CD4-positive, alpha-beta T cell treated with Interleukin-10 for 1 hour (primary cell): ENCODE data around the gene CEL.
"Not testable (repeated sequence)": the region's sequence is repeated elsewhere in the genome, so short reads cannot be mapped to it uniquely, and the experiment has no call there.

ENCODE experiments used
- DNase-seq: peaks from one replicate; pipeline ENCODE4 v3.0.0-alpha.2; 2020

CEL gene

DNA sequence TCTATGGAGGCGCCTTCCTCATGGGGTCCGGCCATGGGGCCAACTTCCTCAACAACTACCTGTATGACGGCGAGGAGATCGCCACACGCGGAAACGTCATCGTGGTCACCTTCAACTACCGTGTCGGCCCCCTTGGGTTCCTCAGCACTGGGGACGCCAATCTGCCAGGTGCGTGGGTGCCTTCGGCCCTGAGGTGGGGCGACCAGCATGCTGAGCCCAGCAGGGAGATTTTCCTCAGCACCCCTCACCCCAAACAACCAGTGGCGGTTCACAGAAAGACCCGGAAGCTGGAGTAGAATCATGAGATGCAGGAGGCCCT lies 3.2 kb downstream of the CEL start:
- DNase-seq: no peak

- no peak for DNase-seq
Measured at GRCh38 chr9:133066181-133066983, 4.6 kb downstream of the CEL start.

DNA sequence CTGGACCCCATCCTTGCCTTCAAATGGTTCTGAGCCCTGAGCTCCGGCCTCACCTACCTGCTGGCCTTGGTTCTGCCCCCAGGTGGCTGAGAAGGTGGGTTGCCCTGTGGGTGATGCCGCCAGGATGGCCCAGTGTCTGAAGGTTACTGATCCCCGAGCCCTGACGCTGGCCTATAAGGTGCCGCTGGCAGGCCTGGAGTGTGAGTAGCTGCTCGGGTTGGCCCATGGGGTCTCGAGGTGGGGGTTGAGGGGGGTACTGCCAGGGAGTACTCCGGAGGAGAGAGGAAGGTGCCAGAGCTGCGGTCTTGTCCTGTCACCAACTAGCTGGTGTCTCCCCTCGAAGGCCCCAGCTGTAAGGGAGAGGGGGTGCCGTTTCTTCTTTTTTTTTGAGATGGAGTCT lies 5.2 kb downstream of the CEL start:
- DNase-seq: no peak

DNA sequence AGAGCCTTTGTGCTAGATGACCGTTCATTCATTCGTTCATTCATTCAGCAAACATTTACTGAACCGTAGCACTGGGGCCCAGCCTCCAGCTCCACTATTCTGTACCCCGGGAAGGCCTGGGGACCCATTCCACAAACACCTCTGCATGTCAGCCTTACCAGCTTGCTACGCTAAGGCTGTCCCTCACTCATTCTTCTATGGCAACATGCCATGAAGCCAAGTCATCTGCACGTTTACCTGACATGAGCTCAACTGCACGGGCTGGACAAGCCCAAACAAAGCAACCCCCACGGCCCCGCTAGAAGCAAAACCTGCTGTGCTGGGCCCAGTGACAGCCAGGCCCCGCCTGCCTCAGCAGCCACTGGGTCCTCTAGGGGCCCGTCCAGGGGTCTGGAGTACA lies 6.0 kb downstream of the CEL start:
- no peak for DNase-seq

- DNase-seq: not testable (repeated sequence)
Measured at GRCh38 chr9:133068431-133068830, 6.7 kb downstream of the CEL start.

DNA sequence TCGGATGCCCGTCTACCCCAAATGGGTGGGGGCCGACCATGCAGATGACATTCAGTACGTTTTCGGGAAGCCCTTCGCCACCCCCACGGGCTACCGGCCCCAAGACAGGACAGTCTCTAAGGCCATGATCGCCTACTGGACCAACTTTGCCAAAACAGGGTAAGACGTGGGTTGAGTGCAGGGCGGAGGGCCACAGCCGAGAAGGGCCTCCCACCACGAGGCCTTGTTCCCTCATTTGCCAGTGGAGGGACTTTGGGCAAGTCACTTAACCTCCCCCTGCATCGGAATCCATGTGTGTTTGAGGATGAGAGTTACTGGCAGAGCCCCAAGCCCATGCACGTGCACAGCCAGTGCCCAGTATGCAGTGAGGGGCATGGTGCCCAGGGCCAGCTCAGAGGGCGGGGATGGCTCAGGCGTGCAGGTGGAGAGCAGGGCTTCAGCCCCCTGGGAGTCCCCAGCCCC lies 8.8 kb downstream of the CEL start:
- DNase-seq: not testable (repeated sequence)

DNA sequence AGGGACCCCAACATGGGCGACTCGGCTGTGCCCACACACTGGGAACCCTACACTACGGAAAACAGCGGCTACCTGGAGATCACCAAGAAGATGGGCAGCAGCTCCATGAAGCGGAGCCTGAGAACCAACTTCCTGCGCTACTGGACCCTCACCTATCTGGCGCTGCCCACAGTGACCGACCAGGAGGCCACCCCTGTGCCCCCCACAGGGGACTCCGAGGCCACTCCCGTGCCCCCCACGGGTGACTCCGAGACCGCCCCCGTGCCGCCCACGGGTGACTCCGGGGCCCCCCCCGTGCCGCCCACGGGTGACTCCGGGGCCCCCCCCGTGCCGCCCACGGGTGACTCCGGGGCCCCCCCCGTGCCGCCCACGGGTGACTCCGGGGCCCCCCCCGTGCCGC lies 9.2 kb downstream of the CEL start:
- DNase-seq: not testable (repeated sequence)

DNA sequence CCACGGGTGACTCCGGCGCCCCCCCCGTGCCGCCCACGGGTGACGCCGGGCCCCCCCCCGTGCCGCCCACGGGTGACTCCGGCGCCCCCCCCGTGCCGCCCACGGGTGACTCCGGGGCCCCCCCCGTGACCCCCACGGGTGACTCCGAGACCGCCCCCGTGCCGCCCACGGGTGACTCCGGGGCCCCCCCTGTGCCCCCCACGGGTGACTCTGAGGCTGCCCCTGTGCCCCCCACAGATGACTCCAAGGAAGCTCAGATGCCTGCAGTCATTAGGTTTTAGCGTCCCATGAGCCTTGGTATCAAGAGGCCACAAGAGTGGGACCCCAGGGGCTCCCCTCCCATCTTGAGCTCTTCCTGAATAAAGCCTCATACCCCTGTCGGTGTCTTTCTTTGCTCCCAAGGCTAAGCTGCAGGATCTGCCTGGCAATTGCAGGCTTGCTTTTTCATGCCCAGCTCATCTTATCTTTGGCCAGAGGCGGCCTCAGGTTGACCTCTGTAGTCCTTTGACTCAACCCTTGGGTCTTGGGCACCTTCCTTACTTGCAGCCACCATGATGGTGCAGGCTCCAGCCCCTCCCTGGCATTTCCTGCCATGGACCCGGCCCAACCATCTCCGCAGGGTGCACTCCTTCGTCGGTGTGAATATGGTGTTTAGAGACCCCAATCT lies 9.8 kb downstream of the CEL start:
- no peak for DNase-seq

GRCh38 chr9:133072210-133072609 lies 10.4 kb downstream of the CEL start:
- DNase-seq: not testable (repeated sequence)

GRCh38 chr9:133073086-133074014 lies 11.6 kb downstream of the CEL start:
- no peak for DNase-seq

DNA sequence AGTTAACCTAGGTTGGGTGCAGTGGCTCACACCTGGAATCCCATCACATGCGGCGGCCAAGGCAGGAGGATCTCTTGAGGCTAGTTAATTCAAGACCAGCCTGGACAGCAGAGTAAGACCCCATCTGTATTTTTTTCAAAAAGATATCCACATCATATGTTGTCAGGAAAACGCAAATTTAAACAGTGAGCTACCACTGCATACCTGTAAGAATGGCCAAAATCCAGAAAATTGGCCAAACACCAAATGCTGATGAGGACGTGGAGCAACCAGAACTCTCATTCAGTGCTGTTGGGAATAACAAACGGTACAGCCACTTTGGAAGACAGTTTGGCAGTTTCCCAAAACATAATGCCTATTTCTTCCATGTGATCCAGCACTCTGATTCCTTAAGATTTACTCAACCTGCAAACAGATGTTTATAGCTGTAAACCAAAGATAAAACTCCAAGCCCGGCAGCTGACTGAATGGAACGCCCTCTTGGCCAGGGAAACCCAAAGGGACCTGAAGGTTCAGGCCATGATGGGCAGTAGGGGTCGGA lies 12.4 kb downstream of the CEL start:
- no peak for DNase-seq

GRCh38 chr9:133075925-133076630 lies 14.3 kb downstream of the CEL start:
- DNase-seq: no peak

GRCh38 chr9:133076691-133077090 lies 14.9 kb downstream of the CEL start:
- no peak for DNase-seq

DNA sequence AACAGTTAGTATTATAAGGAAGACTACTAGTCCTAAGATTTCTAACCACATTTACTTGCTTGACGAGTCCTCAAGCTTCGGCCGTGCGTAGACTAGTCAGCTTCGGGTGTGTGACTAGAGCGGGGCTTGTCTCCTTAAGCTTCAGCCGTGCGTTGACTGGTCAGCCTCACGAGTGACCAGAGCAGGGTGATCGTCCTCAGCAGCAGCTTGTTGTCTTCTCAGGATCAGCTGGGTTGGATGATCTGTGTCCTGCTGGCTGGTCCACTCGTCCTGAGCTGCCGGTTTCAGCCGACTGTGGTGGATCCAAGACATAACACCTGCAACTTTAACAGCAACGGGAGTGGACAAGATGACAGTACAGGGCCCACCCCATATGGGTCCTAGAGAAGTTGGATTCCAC lies 16.7 kb downstream of the CEL start:
- DNase-seq: no peak

DNA sequence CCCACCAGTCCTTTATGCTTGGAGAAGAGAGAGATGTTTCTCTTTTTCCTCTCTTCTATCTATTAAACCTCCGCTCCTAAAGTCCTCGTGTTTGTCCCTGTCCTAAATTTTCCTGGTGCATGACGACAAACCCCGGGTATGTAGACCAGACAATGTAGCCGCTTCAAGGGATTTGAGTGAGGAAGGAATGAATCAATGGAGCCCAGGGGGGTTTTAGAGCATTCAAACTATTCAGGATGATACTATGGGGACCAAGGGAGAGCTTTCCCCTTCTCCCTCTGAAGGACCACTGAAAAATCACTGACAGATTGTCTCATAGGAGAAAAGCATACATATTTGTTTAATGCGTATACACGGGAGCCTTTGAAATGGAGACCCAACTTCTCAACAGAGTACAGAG lies 18.4 kb downstream of the CEL start:
- no peak for DNase-seq

DNA sequence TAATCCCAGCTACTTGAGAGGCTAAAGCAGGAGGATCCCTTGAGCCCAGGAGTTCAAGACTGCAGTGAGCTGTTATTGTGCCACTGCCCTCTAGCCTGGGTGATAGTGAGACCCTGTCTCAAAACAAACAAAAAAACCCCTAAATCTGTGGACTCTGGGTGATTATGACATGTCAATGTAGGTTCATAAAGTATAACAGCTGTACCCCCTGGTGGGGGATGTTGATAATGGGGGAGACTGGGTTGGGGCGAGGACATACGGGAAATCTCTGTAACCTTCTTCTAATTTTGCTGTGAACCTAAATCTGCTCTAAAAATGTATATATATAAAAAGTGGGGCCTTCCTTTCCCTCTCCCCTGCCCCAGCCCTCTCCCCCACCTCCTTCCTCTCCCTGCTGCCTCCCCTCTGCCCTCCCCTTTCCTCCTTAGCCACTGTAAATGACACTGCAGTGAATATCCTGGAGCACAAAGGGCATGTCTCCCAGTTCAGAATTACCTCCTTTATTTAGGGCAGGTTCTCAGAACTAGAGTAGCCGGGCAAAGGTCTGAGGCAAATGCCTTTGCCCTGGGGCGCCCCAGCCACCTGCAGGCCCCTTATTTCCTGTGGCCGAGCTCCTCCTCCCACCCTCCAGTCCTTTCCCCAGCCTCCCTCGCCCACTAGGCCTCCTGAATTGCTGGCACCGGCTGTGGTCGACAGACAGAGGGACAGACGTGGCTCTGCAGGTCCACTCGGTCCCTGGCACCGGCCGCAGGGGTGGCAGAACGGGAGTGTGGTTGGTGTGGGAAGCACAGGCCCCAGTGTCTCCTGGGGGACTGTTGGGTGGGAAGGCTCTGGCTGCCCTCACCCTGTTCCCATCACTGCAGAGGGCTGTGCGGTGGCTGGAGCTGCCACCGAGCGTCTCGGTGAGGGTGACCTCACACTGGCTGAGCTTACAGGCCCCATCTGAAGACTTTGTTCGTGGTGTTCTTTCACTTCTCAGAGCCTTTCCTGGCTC lies 19.3 kb downstream of the CEL start:
- not testable (repeated sequence) for DNase-seq

DNA sequence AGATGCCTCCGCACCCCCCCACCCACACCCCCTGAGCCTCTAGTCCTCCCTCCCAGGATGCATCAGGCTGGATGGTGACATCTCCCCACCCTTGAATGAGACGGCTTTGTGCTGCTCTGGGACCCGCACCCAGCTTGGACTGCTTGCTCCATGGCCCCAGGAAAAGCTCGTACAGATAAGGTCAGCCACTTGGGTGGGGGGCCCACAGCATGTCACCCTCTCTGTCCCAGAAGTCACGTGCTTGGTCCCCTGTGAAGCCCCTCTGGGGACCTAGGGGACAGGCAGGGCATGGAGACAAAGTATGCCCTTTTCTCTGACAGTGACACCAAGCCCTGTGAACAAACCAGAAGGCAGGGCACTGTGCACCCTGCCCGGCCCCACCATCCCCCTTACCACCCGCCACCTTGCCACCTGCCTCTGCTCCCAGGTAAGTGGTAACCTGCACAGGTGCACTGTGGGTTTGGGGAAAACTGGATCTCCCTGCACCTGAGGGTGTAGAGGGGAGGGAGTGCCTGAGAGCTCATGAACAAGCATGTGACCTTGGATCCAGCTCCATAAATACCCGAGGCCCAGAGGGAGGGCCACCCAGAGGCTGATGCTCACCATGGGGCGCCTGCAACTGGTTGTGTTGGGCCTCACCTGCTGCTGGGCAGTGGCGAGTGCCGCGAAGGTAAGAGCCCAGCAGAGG lies 20.3 kb downstream of the CEL start:
- not testable (repeated sequence) for DNase-seq

GRCh38 chr9:133083688-133084087 lies 21.9 kb downstream of the CEL start:
- not testable (repeated sequence) for DNase-seq

DNA sequence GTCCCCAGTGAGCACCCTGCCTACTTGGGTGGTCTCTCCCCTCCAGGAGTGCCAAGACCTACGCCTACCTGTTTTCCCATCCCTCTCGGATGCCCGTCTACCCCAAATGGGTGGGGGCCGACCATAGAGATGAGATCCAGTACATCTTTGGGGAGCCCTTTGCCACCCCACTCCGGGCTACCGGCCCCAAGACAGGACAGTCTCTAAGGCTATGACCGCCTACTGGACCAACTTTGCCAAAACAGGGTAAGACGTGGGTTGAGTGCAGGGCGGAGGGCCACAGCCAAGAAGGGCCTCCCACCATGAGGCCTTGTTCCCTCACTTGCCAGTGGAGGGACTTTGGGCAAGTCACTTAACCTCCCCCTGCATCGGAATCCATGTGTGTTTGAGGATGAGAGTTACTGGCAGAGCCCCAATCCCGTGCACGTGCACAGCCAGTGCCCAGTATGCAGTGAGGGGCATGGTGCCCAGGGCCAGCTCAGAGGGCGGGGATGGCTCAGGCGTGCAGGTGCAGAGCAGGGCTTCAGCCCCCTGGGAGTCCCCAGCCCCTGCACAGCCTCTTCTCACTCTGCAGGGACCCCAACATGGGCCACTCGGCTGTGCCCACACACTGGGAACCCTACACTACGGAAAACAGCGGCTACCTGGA lies 24.6 kb downstream of the CEL start:
- DNase-seq: not testable (repeated sequence)

- DNase-seq: no peak
Measured at GRCh38 chr9:133086894-133087293, 25.1 kb downstream of the CEL start.
